ENCODE measurements around the gene PAFAH2. TPM values are rescaled to one million over a fixed set of nuclear protein-coding genes. Genes with fewer than 3 reads are reported as not detected.

Gene PAFAH2
- total and polyA plus RNA-seq, 4 donors, result 9.0 to 13.8 (median 10.8) TPM

DNA sequence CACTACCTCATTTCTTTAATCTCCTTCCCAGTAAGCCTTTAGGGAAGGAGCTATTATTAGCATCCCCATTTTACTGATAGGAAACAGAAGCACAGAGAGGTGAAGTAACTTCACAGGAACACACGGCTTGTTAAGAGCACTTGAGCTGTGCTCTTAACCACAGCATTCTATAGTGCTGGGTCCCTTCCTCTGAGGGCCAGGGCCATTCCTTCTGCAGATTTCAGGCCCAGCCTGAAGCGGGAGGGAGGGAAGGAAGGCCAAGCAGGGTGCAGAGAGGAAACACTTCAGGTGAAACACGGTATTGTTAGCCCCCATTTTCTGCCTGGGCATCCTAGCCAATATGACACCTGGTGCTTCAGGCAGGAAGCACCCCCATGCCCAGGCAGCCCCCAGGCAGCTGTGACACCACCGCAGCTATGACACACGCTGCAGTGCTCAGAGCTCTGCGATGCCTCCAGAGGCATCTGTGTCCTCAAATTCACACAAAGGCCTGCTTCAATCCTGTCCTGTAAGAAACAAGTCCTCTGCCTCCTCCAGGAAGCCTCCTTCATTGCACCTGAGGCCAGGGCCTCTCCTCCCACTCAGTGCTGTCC, 19.2 kb upstream of the PAFAH2 start (continued):
- no peak for TF ChIP-seq TAF1 (conservative IDR thresholded peaks at IDR 0.05)
- no peak for TF ChIP-seq FOXA1 (IDR thresholded peaks at IDR 0.05)
- no peak for TF ChIP-seq ATF3 (IDR thresholded peaks at IDR 0.05)
- no peak for TF ChIP-seq JUND (IDR thresholded peaks at IDR 0.05)

GRCh38 chr1:26016258-26016952, 18.5 kb upstream of the PAFAH2 start:
- H3K4me3 ChIP-seq (ENCODE audit: low read depth in 1 of 3, low read length in 3 of 3), result no peak overlapping the region
- no peaks in the 10 kb centered on the region for H3K36me3 ChIP-seq (ENCODE audit: control insufficient read depth in 4 of 4, insufficient read depth in 3 of 4, low read depth in 1 of 4, low read length in 3 of 4)
- H3K27me3 ChIP-seq (ENCODE audit: control insufficient read depth in 4 of 4, insufficient read depth in 4 of 4, low read length in 3 of 4), result no peaks in the 10 kb centered on the region
- DNase-seq (ENCODE audit: low spot score), result no peak
- no peak overlapping the region for H3K27ac ChIP-seq (ENCODE audit: low read depth in 1 of 2, low read length in 2 of 2)
- no peaks in the 10 kb centered on the region for H3K9me3 ChIP-seq (ENCODE audit: control insufficient read depth in 4 of 4, low read length in 3 of 4)
- H3K9ac ChIP-seq (ENCODE audit: low read depth in 1 of 2, low read length in 2 of 2), result no peak overlapping the region
- peaks cover 0 to 10% (median 3%) of the 10 kb centered on the region in 4 donors for H3K4me1 ChIP-seq (ENCODE audit: control insufficient read depth in 4 of 4, insufficient read depth in 4 of 4, low read length in 3 of 4)
- TF ChIP-seq SP1 (IDR thresholded peaks at IDR 0.05), result no peak
- no peak for TF ChIP-seq TAF1 (conservative IDR thresholded peaks at IDR 0.05)
- no peak for TF ChIP-seq HNF4G (IDR thresholded peaks at IDR 0.05)
- TF ChIP-seq REST (IDR thresholded peaks at IDR 0.05), result no peak
- no peak for TF ChIP-seq RAD21 (IDR thresholded peaks at IDR 0.05)
- TF ChIP-seq EGR1 (IDR thresholded peaks at IDR 0.05; ENCODE audit: low read depth in 2 of 2), result no peak
- no peak for TF ChIP-seq NR2F2 (IDR thresholded peaks at IDR 0.05)
- TF ChIP-seq JUND (IDR thresholded peaks at IDR 0.05), result no peak
- no peak for TF ChIP-seq RXRA (IDR thresholded peaks at IDR 0.05)
- TF ChIP-seq, protein P1, sequence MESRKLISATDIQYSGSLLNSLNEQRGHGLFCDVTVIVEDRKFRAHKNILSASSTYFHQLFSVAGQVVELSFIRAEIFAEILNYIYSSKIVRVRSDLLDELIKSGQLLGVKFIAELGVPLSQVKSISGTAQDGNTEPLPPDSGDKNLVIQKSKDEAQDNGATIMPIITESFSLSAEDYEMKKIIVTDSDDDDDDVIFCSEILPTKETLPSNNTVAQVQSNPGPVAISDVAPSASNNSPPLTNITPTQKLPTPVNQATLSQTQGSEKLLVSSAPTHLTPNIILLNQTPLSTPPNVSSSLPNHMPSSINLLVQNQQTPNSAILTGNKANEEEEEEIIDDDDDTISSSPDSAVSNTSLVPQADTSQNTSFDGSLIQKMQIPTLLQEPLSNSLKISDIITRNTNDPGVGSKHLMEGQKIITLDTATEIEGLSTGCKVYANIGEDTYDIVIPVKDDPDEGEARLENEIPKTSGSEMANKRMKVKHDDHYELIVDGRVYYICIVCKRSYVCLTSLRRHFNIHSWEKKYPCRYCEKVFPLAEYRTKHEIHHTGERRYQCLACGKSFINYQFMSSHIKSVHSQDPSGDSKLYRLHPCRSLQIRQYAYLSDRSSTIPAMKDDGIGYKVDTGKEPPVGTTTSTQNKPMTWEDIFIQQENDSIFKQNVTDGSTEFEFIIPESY (IDR thresholded peaks at IDR 0.05), result no peak
- no peak for TF ChIP-seq YY1 (IDR thresholded peaks at IDR 0.05)
- no peak for TF ChIP-seq CTCF (IDR thresholded peaks at IDR 0.05; ENCODE audit: low read depth, low read length, missing input control)
- no peak for TF ChIP-seq FOXA1 (IDR thresholded peaks at IDR 0.05)
- TF ChIP-seq ATF3 (IDR thresholded peaks at IDR 0.05), result no peak
- TF ChIP-seq FOXA2 (IDR thresholded peaks at IDR 0.05), result no peak
- TF ChIP-seq GABPA (IDR thresholded peaks at IDR 0.05 in 1 of 2, conservative IDR thresholded peaks at IDR 0.05 in 1 of 2), result no peak
- no peak for TF ChIP-seq HNF4A (conservative IDR thresholded peaks at IDR 0.05)
- TF ChIP-seq MAX (IDR thresholded peaks at IDR 0.05), result no peak
- 90% methylated on average over 10 of the region's 10 CpGs for WGBS

All from liver (tissue), 9 donors.